ENCODE measurements around the gene UXS1. TPM values are rescaled to one million over a fixed set of nuclear protein-coding genes. Genes with fewer than 3 reads are reported as not detected.
A peak's percentile ranks its signal among the peaks of the same experiment; 100 is the strongest.

The UXS1 gene
- total RNA-seq, 4 donors from 2014 or later = 31.0 to 42.4 (median 36.8) TPM

- peaks cover 0 to 41% (median 34%) of the 10 kb centered on the region in 4 donors for H3K36me3 ChIP-seq
- no peaks in the 10 kb centered on the region for H3K9me3 ChIP-seq
- intact Hi-C loops (cut with DNase I) = loop anchor here (2.0 to 10.0 kb wide), 2 partner anchors 85 to 473 kb away; partner anchors contain the start of gene UXS1
- peaks cover 0 to 20% (median 12%) of the 10 kb centered on the region in 4 donors for H3K4me1 ChIP-seq
- no peak overlapping the region for H3K27ac ChIP-seq (replicated peaks in 1 of 4)
- no peaks in the 10 kb centered on the region for H3K27me3 ChIP-seq
- WGBS = 78% methylated on average over 12 of the region's 13 CpGs
- no peak overlapping the region for H3K4me3 ChIP-seq
- TF ChIP-seq, protein P1, sequence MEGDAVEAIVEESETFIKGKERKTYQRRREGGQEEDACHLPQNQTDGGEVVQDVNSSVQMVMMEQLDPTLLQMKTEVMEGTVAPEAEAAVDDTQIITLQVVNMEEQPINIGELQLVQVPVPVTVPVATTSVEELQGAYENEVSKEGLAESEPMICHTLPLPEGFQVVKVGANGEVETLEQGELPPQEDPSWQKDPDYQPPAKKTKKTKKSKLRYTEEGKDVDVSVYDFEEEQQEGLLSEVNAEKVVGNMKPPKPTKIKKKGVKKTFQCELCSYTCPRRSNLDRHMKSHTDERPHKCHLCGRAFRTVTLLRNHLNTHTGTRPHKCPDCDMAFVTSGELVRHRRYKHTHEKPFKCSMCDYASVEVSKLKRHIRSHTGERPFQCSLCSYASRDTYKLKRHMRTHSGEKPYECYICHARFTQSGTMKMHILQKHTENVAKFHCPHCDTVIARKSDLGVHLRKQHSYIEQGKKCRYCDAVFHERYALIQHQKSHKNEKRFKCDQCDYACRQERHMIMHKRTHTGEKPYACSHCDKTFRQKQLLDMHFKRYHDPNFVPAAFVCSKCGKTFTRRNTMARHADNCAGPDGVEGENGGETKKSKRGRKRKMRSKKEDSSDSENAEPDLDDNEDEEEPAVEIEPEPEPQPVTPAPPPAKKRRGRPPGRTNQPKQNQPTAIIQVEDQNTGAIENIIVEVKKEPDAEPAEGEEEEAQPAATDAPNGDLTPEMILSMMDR (IDR thresholded peaks at IDR 0.05) = no peak
- TF ChIP-seq EP300 (IDR thresholded peaks at IDR 0.05) (no peak), POLR2A (IDR thresholded peaks at IDR 0.05; ENCODE audit: low read depth) (no peak), POLR2AphosphoS5 (IDR thresholded peaks at IDR 0.05) (no peak)
- DNase-seq (ENCODE audit: extremely low spot score) = no peak
These were observed 84.3 kb downstream of the UXS1 start for GRCh38 chr2:106109675-106110424.

DNA sequence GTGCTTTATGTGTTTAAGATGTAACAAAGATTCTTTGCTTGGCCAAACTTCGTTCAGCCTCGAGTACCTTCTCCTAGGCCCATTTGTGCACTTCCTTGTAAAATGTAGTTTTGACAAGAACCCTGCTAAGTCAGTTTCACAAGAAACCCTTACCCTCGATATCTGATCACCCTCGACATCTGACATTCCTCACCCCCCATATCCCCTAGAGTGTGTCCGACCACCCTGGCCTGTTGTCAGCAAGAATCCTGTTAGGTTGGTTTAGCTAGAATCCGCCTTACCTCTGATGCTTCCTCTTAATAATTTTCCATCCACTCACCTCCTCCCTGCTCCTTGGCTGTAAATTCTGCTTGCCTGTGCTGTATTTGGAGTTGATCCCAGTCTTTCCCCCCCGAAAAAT lies 85.3 kb downstream of the UXS1 start:
- no peak overlapping the region for H3K27ac ChIP-seq (replicated peaks in 1 of 4)
- TF ChIP-seq POLR2AphosphoS5 (IDR thresholded peaks at IDR 0.05) = no peak
- TF ChIP-seq POLR2A (IDR thresholded peaks at IDR 0.05; ENCODE audit: low read depth) = no peak
- TF ChIP-seq, protein P1 (IDR thresholded peaks at IDR 0.05) = no peak
- TF ChIP-seq EP300 (IDR thresholded peaks at IDR 0.05) = no peak
- H3K36me3 ChIP-seq = peaks cover 0 to 42% (median 32%) of the 10 kb centered on the region in 4 donors
- WGBS = 66% methylated on average over 7 of the region's 7 CpGs
- peaks cover 0 to 23% (median 13%) of the 10 kb centered on the region in 4 donors for H3K4me1 ChIP-seq
- no peaks in the 10 kb centered on the region for H3K27me3 ChIP-seq
- no peaks in the 10 kb centered on the region for H3K9me3 ChIP-seq
- no peak overlapping the region for H3K4me3 ChIP-seq
- intact Hi-C loops (cut with DNase I) = loop anchor here (2.0 to 10.0 kb wide), 2 partner anchors 86 to 474 kb away; partner anchors contain the start of gene UXS1
- DNase-seq (ENCODE audit: extremely low spot score) = no peak

GRCh38 chr2:106108351-106108750 lies 85.8 kb downstream of the UXS1 start:
- H3K4me3 ChIP-seq = no peak overlapping the region
- H3K9me3 ChIP-seq = no peaks in the 10 kb centered on the region
- DNase-seq (ENCODE audit: extremely low spot score) = no peak
- intact Hi-C loops (cut with DNase I) = loop anchor here (2.0 to 10.0 kb wide), 2 partner anchors 86 to 474 kb away; partner anchors contain the start of gene UXS1
- WGBS = 50% methylated on average over 6 of the region's 6 CpGs
- H3K36me3 ChIP-seq = peaks cover 0 to 42% (median 32%) of the 10 kb centered on the region in 4 donors
- no peak overlapping the region for H3K27ac ChIP-seq (replicated peaks in 1 of 4)
- H3K27me3 ChIP-seq = no peaks in the 10 kb centered on the region
- H3K4me1 ChIP-seq = peaks cover 0 to 23% (median 13%) of the 10 kb centered on the region in 4 donors
- TF ChIP-seq, protein P1 (IDR thresholded peaks at IDR 0.05) = peak; percentile 32 to 46 (median 40)
- TF ChIP-seq POLR2A (IDR thresholded peaks at IDR 0.05; ENCODE audit: low read depth) = no peak

DNA sequence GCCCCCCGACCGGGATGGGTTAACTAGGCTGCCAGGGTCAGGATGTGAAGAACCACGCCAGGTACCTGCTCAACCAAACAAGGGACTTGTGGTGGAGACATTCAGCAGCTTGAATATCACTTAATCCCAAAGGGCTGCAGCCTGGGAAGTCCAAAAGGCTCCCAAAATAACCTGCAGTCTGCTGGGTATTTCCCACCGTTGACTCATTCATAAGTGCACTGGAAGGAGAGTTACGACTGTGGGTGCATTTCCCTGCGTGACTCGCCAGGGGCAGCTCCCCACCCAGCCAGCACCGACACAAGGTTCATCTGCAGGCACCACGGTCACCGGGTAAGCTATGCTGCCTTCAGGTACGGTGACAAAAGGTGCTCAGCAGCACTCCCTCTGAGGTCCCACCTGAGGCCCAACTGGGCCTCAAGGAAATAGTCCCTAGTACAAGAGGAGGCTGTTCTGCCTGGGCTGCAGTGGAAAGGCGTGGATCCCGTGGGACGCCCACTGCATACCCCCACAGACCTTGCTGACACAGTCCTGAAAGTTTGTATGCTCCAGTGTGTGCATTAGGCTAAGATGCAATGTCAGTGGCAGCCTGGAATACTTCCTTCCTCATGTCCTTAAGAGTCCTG lies 86.5 kb downstream of the UXS1 start:
- H3K4me3 ChIP-seq = no peak overlapping the region
- 64% methylated on average over 7 of the region's 14 CpGs for WGBS
- no peak overlapping the region for H3K27ac ChIP-seq (replicated peaks in 1 of 4)
- intact Hi-C loops (cut with DNase I) = loop anchor here (2.0 to 10.0 kb wide), 2 partner anchors 87 to 475 kb away; partner anchors contain the start of gene UXS1
- H3K9me3 ChIP-seq = no peaks in the 10 kb centered on the region
- H3K27me3 ChIP-seq = no peaks in the 10 kb centered on the region
- no peak for TF ChIP-seq EP300 (IDR thresholded peaks at IDR 0.05)
- TF ChIP-seq POLR2A (IDR thresholded peaks at IDR 0.05; ENCODE audit: low read depth) = no peak
- TF ChIP-seq POLR2AphosphoS5 (IDR thresholded peaks at IDR 0.05) = no peak
- TF ChIP-seq, protein P1 (IDR thresholded peaks at IDR 0.05) = no peak
- H3K4me1 ChIP-seq = peaks cover 0 to 23% (median 13%) of the 10 kb centered on the region in 4 donors
- H3K36me3 ChIP-seq = peaks cover 0 to 41% (median 30%) of the 10 kb centered on the region in 4 donors
- no peak for DNase-seq (ENCODE audit: extremely low spot score)
